Pancreas (tissue), 10 donors: Measurements from ENCODE around the gene TMEM237. TPM values are rescaled to one million over a fixed set of nuclear protein-coding genes. Genes with fewer than 3 reads are reported as not detected.
"Not testable (repeated sequence)": the region's sequence is repeated elsewhere in the genome, so short reads cannot be mapped to it uniquely, and the experiment has no call there.

Experiments
- ATAC-seq, 4 donors: fragments of 200-7000 bp; cut with Tn5 transposase; one replicate each; pipeline versions ENCODE4 v1.8.0 to v1.9.1; 2020; ENCODE audit warnings: mild to moderate bottlenecking in 4 of 4, moderate library complexity in 4 of 4
- DNase-seq, 6 donors: peaks; one replicate each; pipeline ENCODE4 v3.0.0-alpha.2; 2020
- FAIRE-seq: peaks from 2 replicates; lab custom pipeline; 2012; peaks lifted over from hg19 to GRCh38; lab: Jason Lieb, UNC
- H3K27ac ChIP-seq, 4 donors: fragments of 200-600 bp; sonication (generic); 1 replicate in 3 of 4; 2 replicates in 1 of 4; pipeline versions ENCODE4 v1.5.0 to v1.8.0; 2020
- H3K27me3 ChIP-seq, 4 donors: fragments of 200-600 bp; one replicate each; pipeline ENCODE4 v1.8.0; 2021
- H3K36me3 ChIP-seq, 3 donors: fragments of 200-600 bp; sonication (generic) in 1 of 3; one replicate each; pipeline versions ENCODE4 v1.5.0 to v1.8.0; 2020 to 2021
- H3K4me1 ChIP-seq, 3 donors: fragments of 200-600 bp; one replicate each; pipeline ENCODE4 v1.8.0; 2021
- H3K4me3 ChIP-seq, 4 donors: fragments of 200-600 bp; sonication (generic) in 2 of 4; one replicate each; pipeline versions ENCODE4 v1.5.0 to v1.8.0; 2020 to 2021
- H3K9me3 ChIP-seq, 4 donors: fragments of 200-600 bp; one replicate each; pipeline ENCODE4 v1.8.0; 2021
- WGBS, 2 donors: extraction: QIAGEN DNeasy Blood & Tissue Kit; methylation state at CpG; one replicate each; pipeline ENCODE4 v1.1.7; 2013; 5-methylcytosine and 5-hydroxymethylcytosine counted together
- intact Hi-C, 3 donors: fragments of 100-400 bp; cut with DNase I; formaldehyde crosslinking; loops; one replicate each; pipeline versions ENCODE4 v1.11.1 to v1.14.2; 2022
- polyA plus RNA-seq, 2 donors: library from polyadenylated mRNA; stranded (reverse); fragments of 200-250 nt; gene quantifications; one replicate each; pipeline ENCODE4 v1.2.3, GENCODE V29; 2013
- total RNA-seq, 6 donors: library from RNA; stranded (reverse); fragmentation: NEBNext Ultra II Directional in 4 of 6; extraction: Animal tissue kit (Norgen Biotek cat#: 25700) in 4 of 6; gene quantifications; one replicate each; pipeline versions ENCODE4 v1.2.1 to v1.2.4, GENCODE V29; 2021 to 2023
- TF ChIP-seq, protein P1 (sequence below), 4 donors: fragments of 200-600 bp; sonication (generic) in 3 of 4; IDR thresholded peaks; one replicate each; pipeline versions ENCODE4 v1.5.0 to v1.8.0; 2021; ENCODE audit warnings: antibody characterized with exemption in 4 of 4
- donor health status: healthy with polysubstance abuse.
- donor health status: DM: no; HTN: no; CAD: no; lungs with moderate emphysema.
- donor health status: DM: no; HTN: no; CAD: no.
- donor health status: control.
- donor health status: control.
- donor health status: Bipolar disorder and iron deficiency.
- donor health status: DM: yes; HTN: yes; CAD: no.
- donor health status: DM: no; HTN: no; CAD: no.
- donor health status: DM: no; HTN: no; CAD: no.
- donor health status: DM: yes; HTN: yes; CAD: no.

Gene TMEM237
- total and polyA plus RNA-seq, 8 donors, result 3.0 to 9.6 (median 4.9) TPM

DNA sequence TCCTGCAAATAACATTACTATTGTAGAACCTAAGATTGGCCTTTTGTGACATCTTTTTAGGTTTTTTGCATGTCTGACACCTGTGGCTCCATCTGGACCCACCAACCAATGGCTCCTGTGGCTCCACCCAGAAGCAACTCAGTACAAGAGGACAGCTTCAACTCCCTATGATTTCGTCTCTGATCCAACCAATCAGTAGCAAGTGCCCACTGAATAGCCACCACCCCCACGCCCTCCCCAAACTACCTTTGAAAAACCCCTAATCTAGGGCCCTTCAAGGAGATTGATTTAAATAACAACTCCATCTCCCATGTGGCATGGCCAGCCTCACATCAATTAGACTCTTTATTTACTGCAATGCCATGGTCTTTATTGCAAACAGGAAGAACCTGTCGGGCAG is 31.5 kb upstream of the TMEM237 start:
- TF ChIP-seq, protein P1, sequence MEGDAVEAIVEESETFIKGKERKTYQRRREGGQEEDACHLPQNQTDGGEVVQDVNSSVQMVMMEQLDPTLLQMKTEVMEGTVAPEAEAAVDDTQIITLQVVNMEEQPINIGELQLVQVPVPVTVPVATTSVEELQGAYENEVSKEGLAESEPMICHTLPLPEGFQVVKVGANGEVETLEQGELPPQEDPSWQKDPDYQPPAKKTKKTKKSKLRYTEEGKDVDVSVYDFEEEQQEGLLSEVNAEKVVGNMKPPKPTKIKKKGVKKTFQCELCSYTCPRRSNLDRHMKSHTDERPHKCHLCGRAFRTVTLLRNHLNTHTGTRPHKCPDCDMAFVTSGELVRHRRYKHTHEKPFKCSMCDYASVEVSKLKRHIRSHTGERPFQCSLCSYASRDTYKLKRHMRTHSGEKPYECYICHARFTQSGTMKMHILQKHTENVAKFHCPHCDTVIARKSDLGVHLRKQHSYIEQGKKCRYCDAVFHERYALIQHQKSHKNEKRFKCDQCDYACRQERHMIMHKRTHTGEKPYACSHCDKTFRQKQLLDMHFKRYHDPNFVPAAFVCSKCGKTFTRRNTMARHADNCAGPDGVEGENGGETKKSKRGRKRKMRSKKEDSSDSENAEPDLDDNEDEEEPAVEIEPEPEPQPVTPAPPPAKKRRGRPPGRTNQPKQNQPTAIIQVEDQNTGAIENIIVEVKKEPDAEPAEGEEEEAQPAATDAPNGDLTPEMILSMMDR (IDR thresholded peaks at IDR 0.05), result no peak
- WGBS, 2 donors, result 61 to 64% methylated on average over 3 of the region's 3 CpGs
- FAIRE-seq, result no peak

DNA sequence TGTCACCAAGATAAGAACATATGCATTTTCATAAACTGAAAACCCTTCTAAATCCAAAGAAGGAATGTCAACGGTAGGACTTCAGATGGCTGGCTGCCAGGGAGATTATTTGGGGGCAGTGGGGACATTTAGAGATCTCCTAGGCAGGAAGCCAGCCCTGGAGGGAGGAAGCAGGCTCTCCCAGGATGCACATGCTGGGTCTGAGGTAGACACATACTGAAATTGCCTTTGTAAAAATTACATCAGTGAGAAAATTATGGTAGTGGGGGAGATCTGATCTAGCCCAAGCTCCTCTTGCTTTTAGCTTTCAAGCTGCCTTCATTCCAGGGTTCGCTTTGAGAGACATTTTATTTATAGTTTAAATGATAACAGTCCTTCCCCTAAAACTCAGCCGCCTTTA is 31.0 kb upstream of the TMEM237 start:
- ATAC-seq, result no peak
- no peak for DNase-seq
- Histone ChIP-seq H3K27ac (no peak overlapping the region), H3K9me3 (no peaks in the 10 kb centered on the region), H3K4me1 (no peaks in the 10 kb centered on the region), H3K36me3 (no peaks in the 10 kb centered on the region), H3K4me3 (no peak overlapping the region), H3K27me3 (no peaks in the 10 kb centered on the region)
- no peak for FAIRE-seq
- WGBS, 2 donors, result 46 to 60% methylated on average over 3 of the region's 3 CpGs
- TF ChIP-seq, protein P1 (IDR thresholded peaks at IDR 0.05), result no peak
- intact Hi-C loops, result no loop called here

More for the DNA sequence above, 31.5 kb upstream of the TMEM237 start:
- intact Hi-C loops, result no loop called here
- ATAC-seq (no peak), DNase-seq (no peak)
- H3K9me3 ChIP-seq, result no peaks in the 10 kb centered on the region
- H3K4me3 ChIP-seq, result no peak overlapping the region
- H3K27me3 ChIP-seq, result no peaks in the 10 kb centered on the region
- H3K36me3 ChIP-seq, result no peaks in the 10 kb centered on the region
- H3K27ac ChIP-seq, result no peak overlapping the region
- H3K4me1 ChIP-seq, result no peaks in the 10 kb centered on the region

DNA sequence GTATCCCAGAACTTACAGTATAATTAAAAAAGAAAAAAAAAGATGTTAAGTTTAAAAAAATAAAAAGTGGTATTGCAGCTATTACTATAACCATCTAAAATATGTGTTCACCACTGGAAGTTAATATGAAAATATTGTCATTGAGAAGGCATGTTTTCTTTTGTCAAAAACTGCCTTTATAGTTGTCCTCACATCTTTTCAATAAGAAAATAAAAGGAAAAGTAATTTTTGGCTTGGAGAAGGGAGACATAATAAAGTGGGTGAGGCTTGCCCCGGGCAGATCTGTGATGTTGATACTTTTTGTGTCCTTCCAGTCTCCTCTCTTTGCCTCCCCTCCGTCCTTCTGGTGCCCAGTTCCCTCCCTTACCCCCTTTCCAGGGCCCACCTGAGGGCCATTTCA is 30.2 kb upstream of the TMEM237 start:
- Histone ChIP-seq H3K36me3 (no peaks in the 10 kb centered on the region), H3K9me3 (no peaks in the 10 kb centered on the region), H3K27me3 (no peaks in the 10 kb centered on the region), H3K27ac (no peak overlapping the region), H3K4me3 (no peak overlapping the region), H3K4me1 (no peaks in the 10 kb centered on the region)
- ATAC-seq (no peak), DNase-seq (no peak), FAIRE-seq (no peak)
- WGBS, 2 donors, result 71 to 76% methylated on average over 2 of the region's 2 CpGs
- TF ChIP-seq, protein P1 (IDR thresholded peaks at IDR 0.05), result no peak
- intact Hi-C loops, result no loop called here

DNA sequence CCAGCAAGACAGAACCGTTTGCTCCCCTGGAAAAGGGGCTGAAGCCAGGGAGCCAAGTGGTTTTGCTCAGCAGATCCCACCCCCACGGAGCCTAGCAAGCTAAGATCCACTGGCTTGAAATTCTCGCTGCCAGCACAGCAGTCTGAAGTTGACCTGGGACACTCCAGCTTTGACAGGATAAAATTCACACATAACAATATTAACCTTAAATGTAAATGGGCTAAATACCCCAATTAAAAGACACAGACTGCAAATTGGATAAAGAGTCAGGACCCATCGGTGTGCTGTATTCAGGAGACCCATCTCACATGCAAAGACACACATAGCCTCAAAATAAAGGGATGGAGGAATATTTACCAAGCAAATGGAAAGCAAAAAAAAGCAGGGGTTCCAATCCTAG is 27.9 kb upstream of the TMEM237 start:
- DNase-seq, H3K4me3 ChIP-seq, H3K27me3 ChIP-seq, H3K4me1 ChIP-seq, FAIRE-seq, H3K27ac ChIP-seq, H3K9me3 ChIP-seq, H3K36me3 ChIP-seq, ATAC-seq, intact Hi-C loops: not testable (repeated sequence)
- WGBS, 2 donors, result 54 to 55% methylated on average over 4 of the region's 4 CpGs

DNA sequence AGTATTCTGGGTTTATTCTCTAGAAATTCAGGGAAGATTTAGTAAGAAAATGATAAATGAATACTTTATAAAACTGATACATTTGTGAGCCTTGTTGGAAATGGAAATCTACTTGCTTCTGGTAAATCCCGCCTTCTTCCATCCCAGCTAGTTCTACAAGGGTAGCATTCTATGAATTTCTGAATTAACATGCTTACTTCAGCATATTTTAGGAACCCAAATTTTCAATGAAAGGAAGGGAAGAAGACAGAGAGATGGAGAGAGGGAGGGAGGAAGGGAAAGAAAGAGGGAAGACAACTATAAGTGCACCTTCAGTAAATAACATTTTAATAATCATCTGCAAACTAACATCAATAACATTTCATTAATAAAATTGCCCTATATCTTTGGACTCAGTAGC is 26.6 kb upstream of the TMEM237 start:
- intact Hi-C loops, result no loop called here
- H3K4me1 ChIP-seq, result no peaks in the 10 kb centered on the region
- ATAC-seq (no peak), FAIRE-seq (no peak), DNase-seq (no peak)
- no peaks in the 10 kb centered on the region for H3K9me3 ChIP-seq
- H3K36me3 ChIP-seq, result no peaks in the 10 kb centered on the region
- TF ChIP-seq, protein P1 (IDR thresholded peaks at IDR 0.05), result no peak
- H3K27me3 ChIP-seq, result no peaks in the 10 kb centered on the region
- H3K27ac ChIP-seq, result no peak overlapping the region
- WGBS, 2 donors, result 83 to 90% methylated on average over 1 of the region's 1 CpG
- no peak overlapping the region for H3K4me3 ChIP-seq
